ENCODE measurements around the gene SPIRE1. TPM values are rescaled to one million over a fixed set of nuclear protein-coding genes. Genes with fewer than 3 reads are reported as not detected.

Gene SPIRE1
- total RNA-seq, 2 experiments from 2014 or later = 0.99 to 1.4 TPM

DNA sequence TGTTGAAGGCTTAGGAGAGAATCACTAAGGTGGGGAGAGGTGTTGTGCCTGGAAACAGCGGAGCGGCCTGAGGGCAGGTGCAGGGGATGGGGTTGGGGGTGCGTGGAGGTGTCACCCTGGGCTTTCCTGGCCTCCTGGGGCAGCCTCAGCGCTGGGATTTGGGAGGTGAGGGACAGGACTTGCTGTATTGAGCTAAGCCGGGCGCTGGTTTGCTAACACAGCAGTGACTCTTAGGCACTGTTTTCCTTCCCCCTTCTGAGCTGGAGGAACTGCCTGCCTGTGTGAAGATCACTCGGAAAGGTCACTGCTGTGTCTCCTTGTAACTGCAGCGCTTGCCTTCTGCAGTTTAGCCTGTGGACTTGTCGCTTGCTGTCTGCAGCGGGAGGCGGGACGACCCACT lies 229.0 kb downstream of the SPIRE1 start:
- Histone ChIP-seq H3K4me3 (ENCODE audit: low read length) (no peak overlapping the region), H3K27me3 (ENCODE audit: control insufficient read depth in 1 of 2, insufficient read depth in 2 of 2, low read length in 2 of 2) (no peaks in the 10 kb centered on the region), H3K36me3 (ENCODE audit: insufficient read depth, low read length) (no peaks in the 10 kb centered on the region), H3K9me3 (ENCODE audit: control insufficient read depth in 1 of 2, insufficient read depth in 1 of 2, low read length in 2 of 2) (no peaks in the 10 kb centered on the region), H3K27ac (ENCODE audit: low read depth in 1 of 2, low read length in 2 of 2) (no peak overlapping the region), H3K4me1 (ENCODE audit: insufficient read depth, low read length) (no peaks in the 10 kb centered on the region)
- CTCF ChIA-PET = no interaction called here
- Mint-ChIP-seq H3K9me3 (no peaks in the 10 kb centered on the region), H3K27ac (no peak overlapping the region), H3K4me1 (ENCODE audit: low read depth) (no peaks in the 10 kb centered on the region), H3K36me3 (ENCODE audit: low read depth) (no peaks in the 10 kb centered on the region), H3K4me3 (no peak overlapping the region), H3K27me3 (no peaks in the 10 kb centered on the region)
- intact Hi-C loops (cut with DNase I, micrococcal nuclease) = no loop called here
- no peak for ATAC-seq (ENCODE audit: poor library complexity)
- TF ChIP-seq, protein P1, sequence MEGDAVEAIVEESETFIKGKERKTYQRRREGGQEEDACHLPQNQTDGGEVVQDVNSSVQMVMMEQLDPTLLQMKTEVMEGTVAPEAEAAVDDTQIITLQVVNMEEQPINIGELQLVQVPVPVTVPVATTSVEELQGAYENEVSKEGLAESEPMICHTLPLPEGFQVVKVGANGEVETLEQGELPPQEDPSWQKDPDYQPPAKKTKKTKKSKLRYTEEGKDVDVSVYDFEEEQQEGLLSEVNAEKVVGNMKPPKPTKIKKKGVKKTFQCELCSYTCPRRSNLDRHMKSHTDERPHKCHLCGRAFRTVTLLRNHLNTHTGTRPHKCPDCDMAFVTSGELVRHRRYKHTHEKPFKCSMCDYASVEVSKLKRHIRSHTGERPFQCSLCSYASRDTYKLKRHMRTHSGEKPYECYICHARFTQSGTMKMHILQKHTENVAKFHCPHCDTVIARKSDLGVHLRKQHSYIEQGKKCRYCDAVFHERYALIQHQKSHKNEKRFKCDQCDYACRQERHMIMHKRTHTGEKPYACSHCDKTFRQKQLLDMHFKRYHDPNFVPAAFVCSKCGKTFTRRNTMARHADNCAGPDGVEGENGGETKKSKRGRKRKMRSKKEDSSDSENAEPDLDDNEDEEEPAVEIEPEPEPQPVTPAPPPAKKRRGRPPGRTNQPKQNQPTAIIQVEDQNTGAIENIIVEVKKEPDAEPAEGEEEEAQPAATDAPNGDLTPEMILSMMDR (IDR thresholded peaks at IDR 0.05) = no peak
- no peak for DNase-seq
- POLR2A ChIA-PET = no interaction called here

GRCh38 chr18:12426924-12427323 lies 231.0 kb downstream of the SPIRE1 start:
- intact Hi-C loops (cut with DNase I, micrococcal nuclease) = no loop called here
- Histone ChIP-seq H3K4me3 (ENCODE audit: low read length) (no peak overlapping the region), H3K4me1 (ENCODE audit: insufficient read depth, low read length) (no peaks in the 10 kb centered on the region), H3K9me3 (ENCODE audit: control insufficient read depth in 1 of 2, insufficient read depth in 1 of 2, low read length in 2 of 2) (no peaks in the 10 kb centered on the region), H3K27me3 (ENCODE audit: control insufficient read depth in 1 of 2, insufficient read depth in 2 of 2, low read length in 2 of 2) (no peaks in the 10 kb centered on the region), H3K27ac (ENCODE audit: low read depth in 1 of 2, low read length in 2 of 2) (no peak overlapping the region), H3K36me3 (ENCODE audit: insufficient read depth, low read length) (no peaks in the 10 kb centered on the region)
- ATAC-seq (ENCODE audit: poor library complexity) (no peak), DNase-seq (no peak)
- Mint-ChIP-seq H3K9me3 (no peaks in the 10 kb centered on the region), H3K27ac (no peak overlapping the region), H3K4me1 (ENCODE audit: low read depth) (no peaks in the 10 kb centered on the region), H3K36me3 (ENCODE audit: low read depth) (no peaks in the 10 kb centered on the region), H3K4me3 (no peak overlapping the region), H3K27me3 (peaks cover 8% of the 10 kb centered on the region)
- TF ChIP-seq, protein P1 (IDR thresholded peaks at IDR 0.05) = no peak
- ChIA-PET CTCF (no interaction called here), POLR2A (no interaction called here)

GRCh38 chr18:12424252-12424651 lies 233.7 kb downstream of the SPIRE1 start:
- H3K27me3 Mint-ChIP-seq = peaks cover 19% of the 10 kb centered on the region
- H3K36me3 ChIP-seq (ENCODE audit: insufficient read depth, low read length) = no peaks in the 10 kb centered on the region
- ChIA-PET POLR2A (no interaction called here), CTCF (no interaction called here)
- H3K27ac ChIP-seq (ENCODE audit: low read depth in 1 of 2, low read length in 2 of 2) = no peak overlapping the region
- H3K4me3 ChIP-seq (ENCODE audit: low read length) = no peak overlapping the region
- no peak for ATAC-seq (ENCODE audit: poor library complexity)
- no peak overlapping the region for H3K27ac Mint-ChIP-seq
- H3K36me3 Mint-ChIP-seq (ENCODE audit: low read depth) = no peaks in the 10 kb centered on the region
- peaks cover 11% of the 10 kb centered on the region for H3K4me1 ChIP-seq (ENCODE audit: insufficient read depth, low read length)
- H3K9me3 Mint-ChIP-seq = no peaks in the 10 kb centered on the region
- H3K27me3 ChIP-seq (ENCODE audit: control insufficient read depth in 1 of 2, insufficient read depth in 2 of 2, low read length in 2 of 2) = peaks cover 4 to 8% of the 10 kb centered on the region in 2 experiments
- TF ChIP-seq, protein P1 (IDR thresholded peaks at IDR 0.05) = no peak
- intact Hi-C loops (cut with DNase I, micrococcal nuclease) = no loop called here
- H3K4me1 Mint-ChIP-seq (ENCODE audit: low read depth) = peaks cover 8% of the 10 kb centered on the region
- H3K9me3 ChIP-seq (ENCODE audit: control insufficient read depth in 1 of 2, insufficient read depth in 1 of 2, low read length in 2 of 2) = peaks cover 0 to 4% of the 10 kb centered on the region in 2 experiments
- no peak overlapping the region for H3K4me3 Mint-ChIP-seq
- no peak for DNase-seq

All from CD4-positive, alpha-beta T cell (primary cell).